A549 (cell line): ENCODE measurements around the gene RAET1L. TPM values are rescaled to one million over a fixed set of nuclear protein-coding genes. Genes with fewer than 3 reads are reported as not detected.

Experiments
- ATAC-seq, 2 experiments: fragments of 200-7000 bp in 1 of 2; fragments of >200 bp in 1 of 2; cut with Nextera tagmentation in 1 of 2; cut with Tn5 transposase in 1 of 2; 3 replicates each; pipeline versions ENCODE4 v1.8.0 to v1.9.1; 2018 to 2020; ENCODE audit warnings: mild to moderate bottlenecking in 1 of 2, moderate library complexity in 1 of 2
- CTCF ChIA-PET: fragments of 300-600 bp; sonication (Branson Sonifier 250); formaldehyde crosslinking; extraction: SDS; loops from one replicate; lab custom pipeline; 2021; ENCODE audit warnings: antibody characterized with exemption, inconsistent platforms; lab: Yijun Ruan, JAX
- POLR2A ChIA-PET: fragments of 350-600 bp; formaldehyde crosslinking; extraction: SDS; loops from one replicate; lab custom pipeline; 2021; ENCODE audit warnings: antibody characterized with exemption, inconsistent platforms; lab: Yijun Ruan, JAX
- DNase-seq, 2 experiments: peaks; one replicate each; pipeline versions ENCODE4 v3.0.0 to v3.0.0-alpha.2; 2011 to 2016; ENCODE audit warnings: low read depth in 1 of 2, low spot score in 1 of 2
- FAIRE-seq: peaks from 2 replicates; lab custom pipeline; 2011; peaks lifted over from hg19 to GRCh38; lab: Jason Lieb, UNC
- H3K27ac ChIP-seq, 2 experiments: fragments of >200 bp; sonication (Bioruptor Twin); formaldehyde crosslinking; 3 replicates each; pipeline ENCODE4 v1.5.1; 2016 to 2017
- H3K4me1 ChIP-seq: fragments of >200 bp; sonication (Bioruptor Twin); formaldehyde crosslinking; 3 replicates; pipeline ENCODE4 v1.6.1; 2016
- H3K4me2 ChIP-seq: fragments of >200 bp; sonication (Bioruptor Twin); formaldehyde crosslinking; 3 replicates; pipeline ENCODE4 v1.6.1; 2016
- H3K4me3 ChIP-seq: fragments of >200 bp; sonication (Bioruptor Twin); formaldehyde crosslinking; 3 replicates; pipeline ENCODE4 v1.5.1; 2016
- H3K9me3 ChIP-seq: fragments of >200 bp; sonication (Bioruptor Twin); formaldehyde crosslinking; 3 replicates; pipeline ENCODE4 v1.6.1; 2016
- BHLHE40 ChIP-seq: IDR thresholded peaks from 2 replicates; pipeline ENCODE4 v1.6.1; 2012; ENCODE audit warnings: low read depth, low read length, inconsistent platforms
- CEBPB ChIP-seq, 2 experiments: fragments of >200 bp in 1 of 2; sonication (Bioruptor Twin) in 1 of 2; formaldehyde crosslinking in 1 of 2; IDR thresholded peaks; 2 replicates each; pipeline ENCODE4 v1.6.1; 2012 to 2016
- CHD2 ChIP-seq: fragments of 150-350 bp; IDR thresholded peaks from 2 replicates; pipeline ENCODE4 v1.6.1; 2014; ENCODE audit warnings: low read length; ENCODE audit not compliant: partially characterized antibody
- EHF ChIP-seq: fragments of 250-450 bp; sonication (Bioruptor Pico); IDR thresholded peaks from 2 replicates; pipeline ENCODE4 v1.5.0; 2020; ENCODE audit warnings: mild to moderate bottlenecking
- FOXS1 ChIP-seq: fragments of 250-450 bp; sonication (Bioruptor Pico); IDR thresholded peaks from 2 replicates; pipeline ENCODE4 v1.5.0; 2020; ENCODE audit warnings: mild to moderate bottlenecking, moderate library complexity
- GATA3 ChIP-seq: IDR thresholded peaks from 2 replicates; pipeline ENCODE4 v1.6.1; 2012; ENCODE audit warnings: borderline replicate concordance
- HOXA7 ChIP-seq: fragments of 250-450 bp; sonication (Bioruptor Pico); IDR thresholded peaks from 2 replicates; pipeline ENCODE4 v1.5.0; 2020; ENCODE audit warnings: mild to moderate bottlenecking, moderate library complexity
- JUN ChIP-seq, 2 experiments: fragments of >200 bp; sonication (Bioruptor Twin); formaldehyde crosslinking; IDR thresholded peaks; 2 replicates in 1 of 2; 3 replicates in 1 of 2; pipeline ENCODE4 v1.6.1; 2016 to 2017
- JUNB ChIP-seq: fragments of >200 bp; sonication (Bioruptor Twin); formaldehyde crosslinking; IDR thresholded peaks from 2 replicates; pipeline ENCODE4 v1.6.1; 2016
- MYC ChIP-seq: IDR thresholded peaks from 2 replicates; pipeline ENCODE4 v1.6.1; 2012; ENCODE audit warnings: mild to moderate bottlenecking, inconsistent platforms, low read length, improper control_type of control experiment, borderline replicate concordance
- NPAS2 ChIP-seq: fragments of 250-450 bp; sonication (Bioruptor Pico); IDR thresholded peaks from 2 replicates; pipeline ENCODE4 v1.8.0; 2022; ENCODE audit warnings: mild to moderate bottlenecking, moderate library complexity, borderline replicate concordance
- NR3C1 ChIP-seq: fragments of >200 bp; sonication (Bioruptor Twin); formaldehyde crosslinking; IDR thresholded peaks from 3 replicates; pipeline ENCODE4 v1.6.1; 2017
- RARB ChIP-seq: fragments of 250-450 bp; sonication (Bioruptor Pico); IDR thresholded peaks from 2 replicates; pipeline ENCODE4 v1.8.0; 2021; ENCODE audit warnings: mild to moderate bottlenecking, moderate library complexity
- RNF2 ChIP-seq: fragments of 200-600 bp; sonication (generic); IDR thresholded peaks from 2 replicates; pipeline ENCODE4 v1.6.1; 2016; ENCODE audit warnings: low read depth, mild to moderate bottlenecking, antibody characterized with exemption, moderate library complexity, borderline replicate concordance
- SMC3 ChIP-seq: fragments of >200 bp; sonication (Bioruptor Twin); formaldehyde crosslinking; IDR thresholded peaks from 3 replicates; pipeline ENCODE4 v1.6.1; 2018; ENCODE audit warnings: inconsistent platforms
- SREBF2 ChIP-seq: fragments of 450-650 bp; IDR thresholded peaks from 2 replicates; pipeline ENCODE4 v1.6.1; 2014; ENCODE audit warnings: mild to moderate bottlenecking, moderate library complexity
- ZFP36 ChIP-seq: fragments of 450-650 bp; IDR thresholded peaks from 2 replicates; pipeline ENCODE4 v1.6.1; 2014; ENCODE audit warnings: borderline replicate concordance; ENCODE audit not compliant: partially characterized antibody
- WGBS: methylation state at CpG from one replicate; pipeline ENCODE4 v1.1.6; 2017; ENCODE audit errors: missing lambda C conversion rate; 5-methylcytosine and 5-hydroxymethylcytosine counted together
- polyA plus RNA-seq, 4 experiments: library from polyadenylated mRNA; depleted of rRNA in 3 of 4; stranded (reverse); fragments of >200 nt; fragmentation: RNase III in 1 of 4; extraction: RNeasy Plus Mini Kit Qiagen cat#74134 plus additional on column Dnase treatment in 1 of 4; gene quantifications; 2 replicates in 3 of 4; 3 replicates in 1 of 4; pipeline ENCODE4 v1.2.3, GENCODE V29; 2011 to 2017
- TF ChIP-seq, protein P1 (sequence below): IDR thresholded peaks from 2 replicates; pipeline ENCODE4 v1.6.1; 2012; ENCODE audit warnings: low read depth, borderline replicate concordance
- TF ChIP-seq, protein P2 (sequence below): fragments of 450-650 bp; IDR thresholded peaks from 2 replicates; pipeline ENCODE4 v1.6.1; 2014; ENCODE audit warnings: antibody characterized with exemption
- TF ChIP-seq, protein P3 (sequence below): fragments of >200 bp; sonication (Bioruptor Twin); formaldehyde crosslinking; IDR thresholded peaks from 3 replicates; pipeline ENCODE4 v1.5.1; 2016
- TF ChIP-seq, protein P4 (sequence below): fragments of 250-450 bp; sonication (Bioruptor Pico); IDR thresholded peaks from 2 replicates; pipeline ENCODE4 v1.5.0; 2020; ENCODE audit warnings: low read depth, mild to moderate bottlenecking, moderate library complexity

RAET1L gene
- polyA plus RNA-seq, 2 of the 4 experiments (the other 2 are of a cell fraction), result 0.22 TPM; not detected in 1

DNA sequence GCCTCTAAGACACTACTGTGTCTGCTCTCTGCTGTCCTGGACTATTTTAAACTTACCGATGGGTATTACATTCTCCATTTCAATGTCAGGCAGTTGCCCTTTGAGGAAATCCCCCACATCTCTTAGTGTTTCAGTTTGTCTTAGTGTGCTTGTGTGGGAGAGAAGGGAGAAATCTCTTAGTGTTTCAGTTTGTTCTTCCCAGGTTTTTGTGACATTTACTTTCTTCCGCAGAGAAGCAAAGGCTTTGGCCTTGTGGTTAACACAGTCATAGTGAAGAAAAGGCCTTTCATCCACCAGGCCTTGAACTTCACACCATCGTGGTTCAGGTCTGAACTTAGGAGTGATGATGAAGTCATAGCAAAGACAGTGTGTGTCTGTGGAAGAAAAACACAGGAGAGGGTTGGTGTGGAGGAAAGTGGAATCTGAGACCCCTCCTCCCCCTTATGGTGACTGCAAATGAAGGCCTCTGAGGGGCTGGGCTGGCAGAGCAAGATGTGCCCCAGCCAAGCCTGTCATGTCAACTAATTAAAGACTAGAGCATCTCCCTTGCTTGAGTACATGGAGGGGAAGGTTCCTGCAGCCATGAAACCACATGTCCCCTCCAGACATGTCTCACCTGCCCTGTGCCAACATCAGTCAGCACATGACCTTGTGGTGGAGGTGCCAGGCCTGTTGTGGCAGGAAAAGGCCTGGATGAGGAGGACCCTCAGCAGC lies 23.9 kb downstream of the RAET1L start:
- 84% methylated on average over 3 of the region's 3 CpGs for WGBS
- ChIA-PET POLR2A (no interaction called here), CTCF (no interaction called here)
- Histone ChIP-seq H3K27ac (no peak overlapping the region), H3K4me3 (no peak overlapping the region), H3K4me1 (peaks cover 4% of the 10 kb centered on the region; the same call in 1 of the 3 replicates), H3K4me2 (no peak overlapping the region), H3K9me3 (no peaks in the 10 kb centered on the region)
- no peak for DNase-seq
- TF ChIP-seq FOXS1 (CRISPR knock-in tag), result no peak
- TF ChIP-seq SMC3, result no peak
- no peak for TF ChIP-seq HOXA7 (CRISPR knock-in tag)
- TF ChIP-seq EHF, result no peak
- TF ChIP-seq RNF2, result no peak
- no peak for TF ChIP-seq GATA3
- TF ChIP-seq ZFP36, result no peak
- TF ChIP-seq, protein P1, sequence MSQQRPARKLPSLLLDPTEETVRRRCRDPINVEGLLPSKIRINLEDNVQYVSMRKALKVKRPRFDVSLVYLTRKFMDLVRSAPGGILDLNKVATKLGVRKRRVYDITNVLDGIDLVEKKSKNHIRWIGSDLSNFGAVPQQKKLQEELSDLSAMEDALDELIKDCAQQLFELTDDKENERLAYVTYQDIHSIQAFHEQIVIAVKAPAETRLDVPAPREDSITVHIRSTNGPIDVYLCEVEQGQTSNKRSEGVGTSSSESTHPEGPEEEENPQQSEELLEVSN, result no peak
- no peak for TF ChIP-seq CHD2
- TF ChIP-seq, protein P2, sequence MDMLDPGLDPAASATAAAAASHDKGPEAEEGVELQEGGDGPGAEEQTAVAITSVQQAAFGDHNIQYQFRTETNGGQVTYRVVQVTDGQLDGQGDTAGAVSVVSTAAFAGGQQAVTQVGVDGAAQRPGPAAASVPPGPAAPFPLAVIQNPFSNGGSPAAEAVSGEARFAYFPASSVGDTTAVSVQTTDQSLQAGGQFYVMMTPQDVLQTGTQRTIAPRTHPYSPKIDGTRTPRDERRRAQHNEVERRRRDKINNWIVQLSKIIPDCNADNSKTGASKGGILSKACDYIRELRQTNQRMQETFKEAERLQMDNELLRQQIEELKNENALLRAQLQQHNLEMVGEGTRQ, result no peak
- TF ChIP-seq MYC, result no peak
- no peak for ATAC-seq
- FAIRE-seq, result no peak

DNA sequence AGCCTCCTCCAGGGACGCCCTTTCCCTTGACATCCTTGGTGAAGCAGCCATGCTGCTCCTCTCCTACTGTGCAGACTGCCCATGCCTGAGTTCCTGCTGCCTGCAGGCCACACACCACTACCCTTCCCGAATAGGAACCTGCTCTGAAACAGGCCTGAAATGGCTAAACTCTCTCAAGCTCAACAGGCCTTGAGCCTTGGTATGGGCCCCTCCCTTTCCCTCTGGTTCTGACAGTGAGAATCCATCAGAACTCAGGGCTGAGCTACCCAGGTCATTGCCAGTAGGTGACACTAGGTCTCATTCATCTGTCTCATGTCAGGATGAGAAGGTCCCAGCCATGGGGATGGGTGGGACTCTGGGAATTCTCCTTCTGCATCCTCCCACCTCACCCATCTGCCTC lies 25.7 kb downstream of the RAET1L start:
- no peak for FAIRE-seq

More for the DNA sequence above, 25.7 kb downstream of the RAET1L start:
- Histone ChIP-seq H3K4me3 (no peak overlapping the region), H3K4me1 (peaks cover 4% of the 10 kb centered on the region; the same call in 1 of the 3 replicates), H3K27ac (no peak overlapping the region), H3K9me3 (no peaks in the 10 kb centered on the region), H3K4me2 (no peak overlapping the region)
- 62% methylated on average over 2 of the region's 2 CpGs for WGBS
- POLR2A ChIA-PET, result no interaction called here
- no peak for ATAC-seq
- no peak for TF ChIP-seq NPAS2 (CRISPR knock-in tag)
- TF ChIP-seq CEBPB (IDR thresholded peaks at IDR 0.05), result no peak
- TF ChIP-seq BHLHE40, result no peak
- TF ChIP-seq, protein P3, sequence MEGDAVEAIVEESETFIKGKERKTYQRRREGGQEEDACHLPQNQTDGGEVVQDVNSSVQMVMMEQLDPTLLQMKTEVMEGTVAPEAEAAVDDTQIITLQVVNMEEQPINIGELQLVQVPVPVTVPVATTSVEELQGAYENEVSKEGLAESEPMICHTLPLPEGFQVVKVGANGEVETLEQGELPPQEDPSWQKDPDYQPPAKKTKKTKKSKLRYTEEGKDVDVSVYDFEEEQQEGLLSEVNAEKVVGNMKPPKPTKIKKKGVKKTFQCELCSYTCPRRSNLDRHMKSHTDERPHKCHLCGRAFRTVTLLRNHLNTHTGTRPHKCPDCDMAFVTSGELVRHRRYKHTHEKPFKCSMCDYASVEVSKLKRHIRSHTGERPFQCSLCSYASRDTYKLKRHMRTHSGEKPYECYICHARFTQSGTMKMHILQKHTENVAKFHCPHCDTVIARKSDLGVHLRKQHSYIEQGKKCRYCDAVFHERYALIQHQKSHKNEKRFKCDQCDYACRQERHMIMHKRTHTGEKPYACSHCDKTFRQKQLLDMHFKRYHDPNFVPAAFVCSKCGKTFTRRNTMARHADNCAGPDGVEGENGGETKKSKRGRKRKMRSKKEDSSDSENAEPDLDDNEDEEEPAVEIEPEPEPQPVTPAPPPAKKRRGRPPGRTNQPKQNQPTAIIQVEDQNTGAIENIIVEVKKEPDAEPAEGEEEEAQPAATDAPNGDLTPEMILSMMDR, result no peak
- no peak for TF ChIP-seq ZFP36
- TF ChIP-seq, protein P2, result no peak
- no peak for TF ChIP-seq JUN (IDR thresholded peaks at IDR 0.05)
- no peak for TF ChIP-seq CHD2
- TF ChIP-seq GATA3, result no peak
- no peak for TF ChIP-seq SREBF2
- TF ChIP-seq RARB (CRISPR knock-in tag), result no peak
- TF ChIP-seq, protein P4, sequence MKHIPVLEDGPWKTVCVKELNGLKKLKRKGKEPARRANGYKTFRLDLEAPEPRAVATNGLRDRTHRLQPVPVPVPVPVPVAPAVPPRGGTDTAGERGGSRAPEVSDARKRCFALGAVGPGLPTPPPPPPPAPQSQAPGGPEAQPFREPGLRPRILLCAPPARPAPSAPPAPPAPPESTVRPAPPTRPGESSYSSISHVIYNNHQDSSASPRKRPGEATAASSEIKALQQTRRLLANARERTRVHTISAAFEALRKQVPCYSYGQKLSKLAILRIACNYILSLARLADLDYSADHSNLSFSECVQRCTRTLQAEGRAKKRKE, result no peak
- TF ChIP-seq JUNB, result no peak
- no peak for TF ChIP-seq EHF
- TF ChIP-seq NR3C1, result no peak
- DNase-seq, result no peak
- CTCF ChIA-PET, result interaction anchor here (0.6 kb wide), 1 partner anchor 267 kb away, joined by 3 read pairs; no protein-coding TSS in a partner anchor
